WERI-Rb-1 (cell line): ENCODE data around the gene HIPK2.

Experiments
- DNase-seq: peaks from one replicate; pipeline ENCODE4 v3.0.0-alpha.2; 2020
- H3K27ac ChIP-seq: fragments of 250-450 bp; sonication (Bioruptor Pico); 2 replicates; pipeline ENCODE4 v1.5.1; 2020; ENCODE audit warnings: mild to moderate bottlenecking, moderate library complexity
- H3K27me3 ChIP-seq: fragments of 250-450 bp; sonication (Bioruptor Pico); 2 replicates; pipeline ENCODE4 v1.5.1; 2021; ENCODE audit warnings: mild to moderate bottlenecking, low read depth, moderate library complexity; ENCODE audit not compliant: insufficient read depth, severe bottlenecking
- H3K36me3 ChIP-seq: fragments of 250-450 bp; sonication (Bioruptor Pico); 2 replicates; pipeline ENCODE4 v1.5.1; 2020; ENCODE audit warnings: mild to moderate bottlenecking, moderate library complexity
- H3K4me3 ChIP-seq: 2 replicates; pipeline ENCODE4 v1.5.1; 2011; ENCODE audit warnings: low read depth, mild to moderate bottlenecking, control low read depth, low read length
- H3K9me3 ChIP-seq: fragments of 250-450 bp; sonication (Bioruptor Pico); 2 replicates; pipeline ENCODE4 v1.5.1; 2021; ENCODE audit warnings: mild to moderate bottlenecking, moderate library complexity; ENCODE audit not compliant: severe bottlenecking
- CTCF ChIP-seq: IDR thresholded peaks from 2 replicates; pipeline ENCODE4 v1.5.1; 2011; ENCODE audit warnings: low read depth, mild to moderate bottlenecking, control low read depth, inconsistent platforms, low read length

HIPK2 gene

DNA sequence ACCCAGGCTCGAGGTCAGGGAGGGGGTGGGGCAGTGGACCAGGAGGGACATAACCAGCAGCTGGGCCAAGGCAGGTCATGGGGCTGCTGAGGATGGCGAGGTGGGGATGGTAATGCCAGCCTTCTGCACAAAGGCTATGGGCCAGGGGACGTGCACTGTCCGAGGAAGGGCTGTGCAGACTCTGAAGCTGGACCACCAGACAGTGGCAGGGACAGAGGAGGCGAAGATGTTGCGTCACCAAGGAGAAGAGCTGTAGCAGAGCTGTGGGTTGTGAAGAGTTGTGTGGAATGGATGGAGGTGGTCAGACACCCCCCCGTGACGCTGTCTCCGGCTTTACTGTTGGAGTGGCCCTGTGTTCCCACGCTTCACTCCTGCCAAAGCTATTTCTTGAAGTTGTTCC, 252.6 kb downstream of the HIPK2 start:
- H3K4me3 ChIP-seq, result no peak overlapping the region
- H3K9me3 ChIP-seq, result no peaks in the 10 kb centered on the region
- no peak for DNase-seq
- H3K36me3 ChIP-seq, result no peaks in the 10 kb centered on the region
- no peak overlapping the region for H3K27ac ChIP-seq
- TF ChIP-seq CTCF, result no peak
- H3K27me3 ChIP-seq, result no peaks in the 10 kb centered on the region

DNA sequence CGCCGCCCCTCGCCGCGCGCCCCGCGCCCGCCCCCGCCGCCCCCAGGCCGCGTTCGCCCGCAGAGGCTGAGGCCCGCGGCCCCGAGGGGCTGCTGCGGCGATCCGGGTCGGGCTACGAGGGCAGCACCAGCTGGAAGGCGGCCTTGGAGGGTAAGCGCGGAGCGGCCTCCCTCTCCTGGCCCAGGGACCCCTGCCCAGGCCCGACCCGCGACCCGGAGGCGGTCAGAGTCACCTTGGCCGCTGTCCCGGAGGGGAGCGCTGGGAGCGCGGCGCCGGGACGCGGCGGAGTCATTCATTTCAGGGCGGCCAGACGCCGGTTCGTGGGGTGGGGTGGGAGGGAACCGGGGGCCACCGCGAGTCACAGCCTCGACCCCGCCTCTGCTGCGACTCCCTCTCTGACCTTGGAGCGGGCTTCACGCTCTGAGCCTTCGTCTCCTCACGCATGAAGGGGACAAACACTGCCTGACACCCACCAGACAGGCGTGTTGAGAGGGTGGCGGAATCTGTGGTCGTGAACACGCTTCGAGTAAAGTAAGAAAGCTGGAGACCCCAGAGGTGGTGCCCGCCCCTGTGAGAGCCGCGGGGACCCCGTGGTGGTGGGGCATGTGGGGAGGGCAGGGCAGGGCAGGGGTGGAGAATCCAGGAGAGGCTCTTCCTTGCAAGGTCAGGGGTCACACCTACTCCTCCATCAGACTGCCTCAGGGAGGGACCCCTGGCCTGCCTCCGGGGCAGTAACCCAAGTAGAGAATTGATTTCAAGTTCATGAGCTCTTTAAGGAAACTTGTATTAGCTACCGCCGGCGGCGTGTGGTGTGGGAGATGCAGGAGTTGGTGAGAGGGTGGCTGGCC, 253.6 kb downstream of the HIPK2 start:
- H3K4me3 ChIP-seq, result no peak overlapping the region
- DNase-seq, result no peak
- H3K27me3 ChIP-seq, result no peaks in the 10 kb centered on the region
- H3K9me3 ChIP-seq, result no peaks in the 10 kb centered on the region
- no peak for TF ChIP-seq CTCF
- H3K27ac ChIP-seq, result no peak overlapping the region
- no peaks in the 10 kb centered on the region for H3K36me3 ChIP-seq

- H3K9me3 ChIP-seq, result no peaks in the 10 kb centered on the region
- no peak for DNase-seq
- no peaks in the 10 kb centered on the region for H3K27me3 ChIP-seq
- H3K4me3 ChIP-seq, result no peak within 1 kb of the TSS
- TF ChIP-seq CTCF, result no peak
- H3K36me3 ChIP-seq, result no peaks in the 10 kb centered on the region
- no peak within 1 kb of the TSS for H3K27ac ChIP-seq
These were observed 254.4 kb downstream of the HIPK2 start, which contains the start of gene CLEC2L for GRCh38 chr7:139523199-139523941. Gene CLEC2L (plus strand): TSS chr7:139523685. CDS start chr7:139523928, 243 bp downstream.

GRCh38 chr7:139522830-139523198, 255.0 kb downstream of the HIPK2 start:
- Histone ChIP-seq H3K9me3 (no peaks in the 10 kb centered on the region), H3K4me3 (no peak overlapping the region), H3K27ac (no peak overlapping the region), H3K36me3 (no peaks in the 10 kb centered on the region), H3K27me3 (no peaks in the 10 kb centered on the region)
- no peak for DNase-seq
- TF ChIP-seq CTCF, result no peak

DNA sequence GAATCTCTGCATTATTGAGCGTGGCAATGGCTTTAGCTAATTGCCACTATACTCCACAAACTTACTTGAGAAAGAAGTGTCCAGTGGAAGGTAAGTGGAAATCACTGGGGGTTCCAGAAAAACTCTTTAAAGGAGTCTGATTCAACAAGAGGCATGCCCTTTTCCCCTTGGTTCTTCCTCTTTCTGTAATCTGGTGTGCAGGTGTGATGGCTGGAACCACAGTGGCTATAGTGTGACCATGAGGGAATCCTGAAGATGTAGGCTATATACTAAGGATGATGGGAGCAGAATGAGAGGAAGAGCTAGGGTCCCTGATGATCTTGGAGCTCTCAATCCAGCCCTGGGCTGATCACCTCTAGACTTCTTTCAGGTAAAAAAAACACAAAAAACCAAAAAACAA, 256.4 kb downstream of the HIPK2 start:
- H3K9me3 ChIP-seq, result no peaks in the 10 kb centered on the region
- H3K36me3 ChIP-seq, result no peaks in the 10 kb centered on the region
- H3K4me3 ChIP-seq, result no peak overlapping the region
- no peaks in the 10 kb centered on the region for H3K27me3 ChIP-seq
- TF ChIP-seq CTCF, result no peak
- H3K27ac ChIP-seq, result no peak overlapping the region
- no peak for DNase-seq
